ENCODE results near the gene CADPS. TPM values are rescaled to one million over a fixed set of nuclear protein-coding genes. Genes with fewer than 3 reads are reported as not detected.

CADPS gene
- total and polyA plus RNA-seq, 2 experiments from 2014 or later = 2.8 to 8.1 TPM

DNA sequence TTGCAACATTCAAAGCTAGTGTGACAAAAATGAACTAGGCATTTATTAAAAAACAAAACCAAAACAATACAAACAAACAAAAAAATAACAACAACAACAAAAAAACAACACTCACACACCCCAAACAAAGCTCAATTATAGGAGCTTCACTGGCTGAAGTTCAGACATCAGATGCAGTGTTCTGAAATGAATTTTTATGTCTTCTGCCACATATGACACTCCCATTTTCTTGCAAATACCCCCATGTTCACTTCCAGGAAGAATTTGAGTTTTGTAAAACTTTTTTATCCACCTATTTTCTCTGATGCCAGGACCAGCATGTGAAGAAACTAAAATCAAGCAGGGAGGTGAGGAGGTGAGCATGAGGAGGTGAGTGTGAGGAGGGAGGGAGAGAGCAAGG is 113.9 kb downstream of the CADPS start:
- Histone ChIP-seq H2AFZ (no peak overlapping the region), H3K4me1 (ENCODE audit: insufficient read depth) (no peaks in the 10 kb centered on the region), H3K9me3 (ENCODE audit: low read depth) (no peaks in the 10 kb centered on the region), H4K20me1 (ENCODE audit: insufficient read depth, poor library complexity, severe bottlenecking) (no peaks in the 10 kb centered on the region), H3K4me3 (no peak overlapping the region), H3K4me2 (no peak overlapping the region), H3K27me3 (no peaks in the 10 kb centered on the region), H3K9me2 (replicated peaks; ENCODE audit: insufficient read depth) (no peaks in the 10 kb centered on the region), H3K27ac (no peak overlapping the region), H3K79me2 (no peaks in the 10 kb centered on the region), H3K36me3 (replicated peaks; ENCODE audit: insufficient read depth, low read depth) (no peaks in the 10 kb centered on the region)
- no peak for DNase-seq (ENCODE audit: low spot score)
- TF ChIP-seq EZH2 (IDR thresholded peaks at IDR 0.05; ENCODE audit: borderline replicate concordance) (no peak), EZH2phosphoT487 (IDR thresholded peaks at IDR 0.05; ENCODE audit: low read depth, severe bottlenecking, unreplicated experiment) (no peak)
- TF ChIP-seq, protein P1, sequence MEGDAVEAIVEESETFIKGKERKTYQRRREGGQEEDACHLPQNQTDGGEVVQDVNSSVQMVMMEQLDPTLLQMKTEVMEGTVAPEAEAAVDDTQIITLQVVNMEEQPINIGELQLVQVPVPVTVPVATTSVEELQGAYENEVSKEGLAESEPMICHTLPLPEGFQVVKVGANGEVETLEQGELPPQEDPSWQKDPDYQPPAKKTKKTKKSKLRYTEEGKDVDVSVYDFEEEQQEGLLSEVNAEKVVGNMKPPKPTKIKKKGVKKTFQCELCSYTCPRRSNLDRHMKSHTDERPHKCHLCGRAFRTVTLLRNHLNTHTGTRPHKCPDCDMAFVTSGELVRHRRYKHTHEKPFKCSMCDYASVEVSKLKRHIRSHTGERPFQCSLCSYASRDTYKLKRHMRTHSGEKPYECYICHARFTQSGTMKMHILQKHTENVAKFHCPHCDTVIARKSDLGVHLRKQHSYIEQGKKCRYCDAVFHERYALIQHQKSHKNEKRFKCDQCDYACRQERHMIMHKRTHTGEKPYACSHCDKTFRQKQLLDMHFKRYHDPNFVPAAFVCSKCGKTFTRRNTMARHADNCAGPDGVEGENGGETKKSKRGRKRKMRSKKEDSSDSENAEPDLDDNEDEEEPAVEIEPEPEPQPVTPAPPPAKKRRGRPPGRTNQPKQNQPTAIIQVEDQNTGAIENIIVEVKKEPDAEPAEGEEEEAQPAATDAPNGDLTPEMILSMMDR (IDR thresholded peaks at IDR 0.05; ENCODE audit: poor library complexity) = no peak

DNA sequence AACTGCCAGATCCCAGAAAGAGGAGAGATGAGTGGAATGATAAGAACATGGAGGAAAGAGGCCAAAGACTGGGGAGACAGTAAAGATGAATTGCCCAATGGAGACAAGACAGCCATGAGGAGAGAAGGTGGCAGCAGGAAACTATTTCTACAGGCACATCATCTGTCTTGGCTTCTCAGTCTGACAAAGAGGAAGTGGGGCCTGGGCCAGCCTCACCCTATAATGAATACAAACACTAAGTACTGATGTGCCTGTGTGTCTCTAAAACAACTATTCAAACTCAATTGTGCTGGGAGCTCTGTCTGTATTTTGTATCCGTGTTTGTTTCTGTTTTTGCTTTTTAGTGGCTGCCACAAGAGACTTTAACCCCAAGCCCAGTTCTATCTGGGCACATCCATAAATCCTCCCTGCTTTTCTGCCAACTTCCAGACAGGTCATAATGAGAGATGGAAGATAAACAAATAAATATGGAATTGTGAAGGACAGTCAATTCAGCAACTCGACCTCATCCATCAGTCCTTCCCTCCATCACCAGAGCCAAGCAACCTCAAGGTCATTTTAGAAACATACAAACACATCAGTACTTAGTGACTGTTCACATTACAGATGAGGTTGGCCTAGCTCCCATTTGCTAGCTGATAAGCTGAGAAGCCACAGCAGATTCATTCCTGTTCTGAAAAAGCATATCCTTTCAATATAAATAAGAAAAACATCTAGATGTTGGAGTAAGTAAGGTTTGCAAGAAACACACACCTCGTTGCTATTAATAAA is 116.7 kb downstream of the CADPS start:
- TF ChIP-seq, protein P1 (IDR thresholded peaks at IDR 0.05; ENCODE audit: poor library complexity) = no peak
- TF ChIP-seq EZH2 (IDR thresholded peaks at IDR 0.05; ENCODE audit: borderline replicate concordance) (no peak), EZH2phosphoT487 (IDR thresholded peaks at IDR 0.05; ENCODE audit: low read depth, severe bottlenecking, unreplicated experiment) (no peak)
- no peak for DNase-seq (ENCODE audit: low spot score)
- H3K4me2 ChIP-seq = no peak overlapping the region
- H3K4me3 ChIP-seq = no peak overlapping the region
- H3K36me3 ChIP-seq (replicated peaks; ENCODE audit: insufficient read depth, low read depth) = no peaks in the 10 kb centered on the region
- no peaks in the 10 kb centered on the region for H3K4me1 ChIP-seq (ENCODE audit: insufficient read depth)
- no peaks in the 10 kb centered on the region for H3K9me3 ChIP-seq (ENCODE audit: low read depth)
- no peaks in the 10 kb centered on the region for H3K27me3 ChIP-seq
- no peaks in the 10 kb centered on the region for H3K79me2 ChIP-seq
- WGBS (ENCODE audit: low lambda C conversion rate, missing lambda C conversion rate) = 81% methylated on average over 3 of the region's 3 CpGs
- H4K20me1 ChIP-seq (ENCODE audit: insufficient read depth, poor library complexity, severe bottlenecking) = no peaks in the 10 kb centered on the region
- H2AFZ ChIP-seq = no peak overlapping the region
- no peaks in the 10 kb centered on the region for H3K9me2 ChIP-seq (replicated peaks; ENCODE audit: insufficient read depth)
- H3K27ac ChIP-seq = no peak overlapping the region

DNA sequence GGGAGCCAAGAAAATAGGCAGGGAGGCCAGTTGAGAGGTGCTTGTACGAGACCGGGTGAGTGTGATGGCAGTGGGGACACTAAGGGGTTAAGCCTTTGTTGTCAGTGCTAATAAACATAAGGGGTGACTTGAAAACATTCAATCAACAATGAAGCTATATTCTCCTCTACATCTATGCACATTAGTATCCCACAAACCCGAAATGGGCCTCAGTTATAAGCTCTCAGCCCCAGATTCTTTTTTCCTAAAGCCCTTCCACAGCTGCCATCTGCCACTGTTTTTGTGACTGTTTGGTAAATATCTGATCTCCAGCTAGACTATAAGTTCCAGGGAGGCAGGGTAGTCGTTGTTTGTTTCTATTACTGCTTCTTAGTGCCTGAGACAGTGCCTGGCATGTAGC is 118.2 kb downstream of the CADPS start:
- Histone ChIP-seq H3K4me3 (no peak overlapping the region), H4K20me1 (ENCODE audit: insufficient read depth, poor library complexity, severe bottlenecking) (no peaks in the 10 kb centered on the region), H3K9me3 (ENCODE audit: low read depth) (no peaks in the 10 kb centered on the region), H3K79me2 (no peaks in the 10 kb centered on the region), H3K9me2 (replicated peaks; ENCODE audit: insufficient read depth) (no peaks in the 10 kb centered on the region), H3K27me3 (no peaks in the 10 kb centered on the region), H3K27ac (no peak overlapping the region), H3K4me1 (ENCODE audit: insufficient read depth) (no peaks in the 10 kb centered on the region), H3K4me2 (no peak overlapping the region), H2AFZ (no peak overlapping the region), H3K36me3 (replicated peaks; ENCODE audit: insufficient read depth, low read depth) (no peaks in the 10 kb centered on the region)
- DNase-seq (ENCODE audit: low spot score) = no peak
- no peak for TF ChIP-seq EZH2phosphoT487 (IDR thresholded peaks at IDR 0.05; ENCODE audit: low read depth, severe bottlenecking, unreplicated experiment)
- TF ChIP-seq EZH2 (IDR thresholded peaks at IDR 0.05; ENCODE audit: borderline replicate concordance) = no peak
- TF ChIP-seq, protein P1 (IDR thresholded peaks at IDR 0.05; ENCODE audit: poor library complexity) = no peak
- 88% methylated on average over 4 of the region's 4 CpGs for WGBS (ENCODE audit: low lambda C conversion rate, missing lambda C conversion rate)

All from hepatocyte (in vitro differentiated cells).